HG03280 (cell line): ENCODE measurements around the gene ACCS.

Experiments
- ATAC-seq: cut with Tn5 transposase; IDR thresholded peaks from one replicate; pipeline ENCODE4 v1.9.1; 2021; ENCODE audit warnings: mild to moderate bottlenecking, moderate library complexity; ENCODE audit not compliant: unreplicated experiment

Gene ACCS

GRCh38 chr11:44037658-44037998 is 28.4 kb upstream of the ACCS start:
- ATAC-seq: no peak

- ATAC-seq: no peak
Observed at GRCh38 chr11:44043157-44043556, 22.9 kb upstream of the ACCS start.

- ATAC-seq: no peak
Observed at GRCh38 chr11:44046182-44046581, 19.9 kb upstream of the ACCS start.

GRCh38 chr11:44047298-44047697 is 18.8 kb upstream of the ACCS start:
- no peak for ATAC-seq

- no peak for ATAC-seq
Observed at GRCh38 chr11:44047931-44048431, 18.1 kb upstream of the ACCS start, which contains the start of gene ACCSL. Gene ACCSL, plus strand, starts transcription at chr11:44047981. Its CDS starts 56 bp downstream, at chr11:44048037.

- ATAC-seq: no peak
Observed at GRCh38 chr11:44049832-44050231, 16.2 kb upstream of the ACCS start.

- no peak for ATAC-seq
Observed at GRCh38 chr11:44051171-44051570, 14.9 kb upstream of the ACCS start.

GRCh38 chr11:44057340-44057739 is 8.7 kb upstream of the ACCS start:
- no peak for ATAC-seq

GRCh38 chr11:44058275-44058674 is 7.8 kb upstream of the ACCS start:
- ATAC-seq: no peak

GRCh38 chr11:44065161-44065661 is 859 bp upstream of the ACCS start:
- ATAC-seq: no peak

- no peak for ATAC-seq
Observed at GRCh38 chr11:44066732-44067141, 667 bp downstream of the ACCS start.

GRCh38 chr11:44067266-44067665 is 1.2 kb downstream of the ACCS start:
- no peak for ATAC-seq

- no peak for ATAC-seq
Observed at GRCh38 chr11:44068180-44068579, 2.1 kb downstream of the ACCS start.

GRCh38 chr11:44071157-44071556 is 5.1 kb downstream of the ACCS start:
- no peak for ATAC-seq

- no peak for ATAC-seq
Observed at GRCh38 chr11:44072757-44073658, 6.9 kb downstream of the ACCS start.

GRCh38 chr11:44078794-44079193 is 12.7 kb downstream of the ACCS start:
- no peak for ATAC-seq

- no peak for ATAC-seq
Observed at GRCh38 chr11:44079376-44079775, 13.3 kb downstream of the ACCS start.

GRCh38 chr11:44080951-44081350 is 14.9 kb downstream of the ACCS start:
- no peak for ATAC-seq

- ATAC-seq: no peak
Observed at GRCh38 chr11:44082645-44083044, 16.6 kb downstream of the ACCS start.

- ATAC-seq: no peak
Observed at GRCh38 chr11:44083433-44083832, 17.4 kb downstream of the ACCS start.

- no peak for ATAC-seq
Observed at GRCh38 chr11:44083906-44084305, 17.8 kb downstream of the ACCS start.

GRCh38 chr11:44085330-44085729 is 19.3 kb downstream of the ACCS start:
- ATAC-seq: no peak
